ENCODE measurements around the gene ACO1.

The ACO1 gene

DNA sequence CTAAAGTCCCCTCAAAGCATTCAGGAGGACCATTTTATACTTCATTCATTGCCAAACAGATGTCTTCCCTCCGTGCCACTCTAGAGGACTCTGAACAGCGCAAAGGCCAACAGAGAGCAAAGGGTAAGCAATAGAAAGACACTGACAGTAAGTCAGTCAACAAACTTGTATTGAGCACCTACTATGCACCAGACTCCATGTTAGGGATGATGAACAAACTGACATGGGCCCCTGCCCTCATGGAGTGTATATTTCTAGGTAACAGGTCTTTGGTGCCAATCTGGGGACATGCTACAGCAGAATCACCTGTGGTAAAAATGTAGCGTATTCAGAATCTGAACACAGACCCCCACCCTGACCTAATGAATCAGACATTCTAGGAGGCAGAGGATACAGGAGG is 3.5 kb upstream of the ACO1 start:
- DNase-seq (ENCODE audit: low read depth) = no peak
- TF ChIP-seq, protein P1, sequence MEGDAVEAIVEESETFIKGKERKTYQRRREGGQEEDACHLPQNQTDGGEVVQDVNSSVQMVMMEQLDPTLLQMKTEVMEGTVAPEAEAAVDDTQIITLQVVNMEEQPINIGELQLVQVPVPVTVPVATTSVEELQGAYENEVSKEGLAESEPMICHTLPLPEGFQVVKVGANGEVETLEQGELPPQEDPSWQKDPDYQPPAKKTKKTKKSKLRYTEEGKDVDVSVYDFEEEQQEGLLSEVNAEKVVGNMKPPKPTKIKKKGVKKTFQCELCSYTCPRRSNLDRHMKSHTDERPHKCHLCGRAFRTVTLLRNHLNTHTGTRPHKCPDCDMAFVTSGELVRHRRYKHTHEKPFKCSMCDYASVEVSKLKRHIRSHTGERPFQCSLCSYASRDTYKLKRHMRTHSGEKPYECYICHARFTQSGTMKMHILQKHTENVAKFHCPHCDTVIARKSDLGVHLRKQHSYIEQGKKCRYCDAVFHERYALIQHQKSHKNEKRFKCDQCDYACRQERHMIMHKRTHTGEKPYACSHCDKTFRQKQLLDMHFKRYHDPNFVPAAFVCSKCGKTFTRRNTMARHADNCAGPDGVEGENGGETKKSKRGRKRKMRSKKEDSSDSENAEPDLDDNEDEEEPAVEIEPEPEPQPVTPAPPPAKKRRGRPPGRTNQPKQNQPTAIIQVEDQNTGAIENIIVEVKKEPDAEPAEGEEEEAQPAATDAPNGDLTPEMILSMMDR (conservative IDR thresholded peaks at IDR 0.05; ENCODE audit: low read depth, low read length) = no peak
- no peak overlapping the region for H3K4me3 ChIP-seq (ENCODE audit: low read depth, low read length)

DNA sequence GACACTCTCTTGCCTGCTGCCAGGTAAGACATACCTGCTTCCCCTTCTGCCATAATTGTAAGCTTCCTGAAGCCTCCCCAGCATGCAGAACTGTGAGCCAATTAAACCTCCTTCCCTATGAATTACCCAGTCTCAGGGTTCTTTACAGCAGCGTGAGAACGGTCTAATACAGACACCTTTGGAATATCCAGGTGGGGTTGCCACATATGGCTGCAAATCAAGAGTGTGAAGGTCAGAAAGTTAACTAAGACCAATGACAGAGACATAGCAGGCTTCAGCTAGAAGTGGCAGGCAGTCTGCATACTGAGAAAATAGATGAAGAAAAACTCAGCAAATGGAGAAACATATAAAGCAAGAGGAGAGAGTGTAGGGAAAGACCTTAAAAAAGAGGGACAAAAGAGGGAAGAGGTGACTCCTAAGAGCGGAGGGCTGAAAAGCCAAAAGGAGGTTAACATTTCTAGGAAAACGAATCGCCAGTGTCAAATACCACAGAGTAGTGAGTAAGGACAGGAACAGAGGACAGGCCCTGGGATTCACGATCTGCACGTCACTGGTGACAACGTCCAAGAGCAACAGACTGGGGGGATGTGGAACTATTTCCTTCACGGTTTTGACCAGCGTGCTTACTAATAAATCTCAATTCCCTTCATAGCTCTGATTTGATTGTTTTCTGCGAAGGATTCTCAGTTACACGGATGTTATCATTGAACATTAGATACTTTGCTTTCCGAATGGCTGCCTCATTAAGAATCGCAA is 1.7 kb upstream of the ACO1 start:
- TF ChIP-seq, protein P1 (conservative IDR thresholded peaks at IDR 0.05; ENCODE audit: low read depth, low read length) = no peak
- H3K4me3 ChIP-seq (ENCODE audit: low read depth, low read length) = no peak overlapping the region
- DNase-seq (ENCODE audit: low read depth) = no peak

DNA sequence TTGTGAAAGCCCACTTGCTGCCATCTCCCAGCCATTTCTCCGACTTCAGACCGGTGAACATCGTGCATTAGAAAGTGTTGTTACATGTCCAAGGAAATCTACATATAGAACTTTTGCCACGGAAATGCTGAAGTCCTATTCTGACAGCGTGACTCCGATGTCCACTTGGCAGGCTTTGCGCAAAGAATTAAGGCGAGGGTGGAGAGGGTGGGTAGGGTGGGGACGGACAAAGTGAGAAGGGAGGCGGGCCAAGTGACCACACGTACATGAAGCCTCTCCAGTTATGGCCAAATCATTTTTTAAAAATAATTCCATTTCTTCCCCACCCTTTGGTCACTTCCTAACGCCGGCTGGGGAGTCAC is 460 bp upstream of the ACO1 start:
- peak overlapping the region; percentile 92 for H3K4me3 ChIP-seq (ENCODE audit: low read depth, low read length)
- TF ChIP-seq, protein P1 (conservative IDR thresholded peaks at IDR 0.05; ENCODE audit: low read depth, low read length) = no peak
- DNase-seq (ENCODE audit: low read depth) = no peak

- TF ChIP-seq, protein P1 (conservative IDR thresholded peaks at IDR 0.05; ENCODE audit: low read depth, low read length) = no peak
- peak; percentile 34 for DNase-seq (ENCODE audit: low read depth)
Observed at GRCh38 chr9:32385152-32385884, 875 bp downstream of the ACO1 start.

DNA sequence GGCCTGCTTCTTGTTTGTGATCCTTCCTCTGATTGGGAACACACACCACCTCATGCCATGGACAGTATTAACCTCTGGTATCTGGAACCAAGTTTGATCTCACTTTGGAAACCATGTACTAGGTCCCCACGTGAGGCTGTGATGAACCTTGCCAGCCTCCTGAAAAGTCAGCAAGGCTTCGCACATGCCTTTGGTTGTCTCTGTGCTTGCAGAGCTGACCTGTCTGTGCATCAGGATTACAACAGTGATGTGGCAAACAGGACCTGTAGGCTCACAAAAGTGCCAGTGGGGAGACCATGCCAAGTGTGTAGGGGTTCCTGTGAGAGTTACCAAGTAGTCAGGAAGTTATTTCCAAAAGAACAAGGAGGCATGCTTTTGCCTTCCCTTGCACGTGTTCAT is 1.4 kb downstream of the ACO1 start:
- H3K4me3 ChIP-seq (ENCODE audit: low read depth, low read length) = peak overlapping the region; percentile 92
- no peak for DNase-seq (ENCODE audit: low read depth)
- TF ChIP-seq, protein P1 (conservative IDR thresholded peaks at IDR 0.05; ENCODE audit: low read depth, low read length) = no peak

More at GRCh38 chr9:32385152-32385884, 875 bp downstream of the ACO1 start:
- H3K4me3 ChIP-seq (ENCODE audit: low read depth, low read length) = peak overlapping the region; percentile 92

DNA sequence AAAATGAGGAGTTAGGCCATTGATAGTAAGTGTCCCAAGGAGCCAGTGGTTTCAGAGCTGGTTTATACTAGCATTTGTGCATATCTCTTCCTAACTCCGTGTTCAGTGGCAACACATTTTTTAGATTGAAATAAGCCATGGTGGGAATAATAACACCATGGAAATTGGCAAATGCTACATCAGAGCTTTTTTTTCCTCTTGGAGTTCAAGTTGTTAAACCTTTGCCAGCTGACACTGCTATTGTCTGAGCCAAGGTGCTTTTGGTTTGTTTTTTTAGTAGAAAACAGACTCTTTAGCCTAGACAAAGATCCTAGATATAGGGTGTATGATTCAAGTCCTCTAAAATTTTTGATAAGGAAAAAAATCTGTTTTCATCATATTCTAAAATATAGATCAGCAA is 2.8 kb downstream of the ACO1 start:
- no peak for DNase-seq (ENCODE audit: low read depth)
- no peak overlapping the region for H3K4me3 ChIP-seq (ENCODE audit: low read depth, low read length)
- TF ChIP-seq, protein P1 (conservative IDR thresholded peaks at IDR 0.05; ENCODE audit: low read depth, low read length) = no peak

All from choroid plexus epithelial cell (primary cell).